KMS-11 (cell line): ENCODE measurements around the gene ZNF14.

Source experiments
- H2AFZ ChIP-seq: fragments of 200-600 bp; sonication (generic); 2 replicates; pipeline ENCODE4 v1.6.1; 2016; ENCODE audit warnings: antibody characterized with exemption, mixed run types, low read depth
- H3K27ac ChIP-seq: fragments of 200-600 bp; sonication (generic); 2 replicates; pipeline ENCODE4 v1.6.1; 2016; ENCODE audit warnings: mild to moderate bottlenecking, mixed run types
- H3K27me3 ChIP-seq: fragments of 200-600 bp; sonication (generic); 2 replicates; pipeline ENCODE4 v1.6.1; 2017; ENCODE audit warnings: mild to moderate bottlenecking, low read depth, mixed run types, moderate library complexity; ENCODE audit not compliant: insufficient read depth
- H3K36me3 ChIP-seq: fragments of 200-600 bp; sonication (generic); 2 replicates; pipeline ENCODE4 v1.6.1; 2017; ENCODE audit warnings: mild to moderate bottlenecking, mixed run types; ENCODE audit not compliant: insufficient read depth
- H3K4me1 ChIP-seq: fragments of 200-600 bp; sonication (generic); 2 replicates; pipeline ENCODE4 v1.6.1; 2016; ENCODE audit warnings: mild to moderate bottlenecking, low read depth, mixed run types; ENCODE audit not compliant: poor library complexity, severe bottlenecking
- H3K4me2 ChIP-seq: fragments of 200-600 bp; sonication (generic); 2 replicates; pipeline ENCODE4 v1.7.0; 2016; ENCODE audit warnings: mild to moderate bottlenecking, mixed run types
- H3K4me3 ChIP-seq: fragments of 200-600 bp; sonication (generic); IDR thresholded peaks from 2 replicates; pipeline ENCODE4 v1.6.1; 2017; ENCODE audit warnings: low read depth, low read length, mixed read lengths; ENCODE audit not compliant: insufficient read depth
- H3K79me2 ChIP-seq: fragments of 200-600 bp; sonication (generic); 2 replicates; pipeline ENCODE4 v1.6.1; 2016; ENCODE audit warnings: low read depth, mixed run types; ENCODE audit not compliant: insufficient read depth
- H3K9ac ChIP-seq: fragments of 200-600 bp; sonication (generic); 2 replicates; pipeline ENCODE4 v1.6.1; 2016; ENCODE audit warnings: mild to moderate bottlenecking, mixed run types
- H4K20me1 ChIP-seq: fragments of 200-600 bp; sonication (generic); 2 replicates; pipeline ENCODE4 v1.6.1; 2016; ENCODE audit warnings: mild to moderate bottlenecking, mixed run types; ENCODE audit not compliant: insufficient read depth
- CTCF ChIP-seq: fragments of 200-600 bp; sonication (generic); conservative IDR thresholded peaks from 2 replicates; pipeline ENCODE4 v1.6.1; 2017; ENCODE audit warnings: low read depth, mild to moderate bottlenecking, antibody characterized with exemption, low read length, moderate library complexity, mixed read lengths

Gene ZNF14

GRCh38 chr19:19749908-19750841, 17.3 kb upstream of the ZNF14 start:
- Histone ChIP-seq H3K27me3 (no peaks in the 10 kb centered on the region), H2AFZ (no peak overlapping the region), H3K27ac (no peak overlapping the region), H3K36me3 (no peaks in the 10 kb centered on the region), H3K4me1 (no peaks in the 10 kb centered on the region), H4K20me1 (no peaks in the 10 kb centered on the region), H3K4me3 (no peak overlapping the region), H3K4me2 (no peak overlapping the region), H3K9ac (no peak overlapping the region), H3K79me2 (no peaks in the 10 kb centered on the region)
- no peak for TF ChIP-seq CTCF

GRCh38 chr19:19749117-19749907, 16.4 kb upstream of the ZNF14 start:
- Histone ChIP-seq H3K9ac (no peak overlapping the region), H3K27ac (no peak overlapping the region), H3K79me2 (no peaks in the 10 kb centered on the region), H3K27me3 (no peaks in the 10 kb centered on the region), H4K20me1 (no peaks in the 10 kb centered on the region), H3K36me3 (no peaks in the 10 kb centered on the region), H3K4me2 (no peak overlapping the region), H3K4me3 (no peak overlapping the region), H3K4me1 (no peaks in the 10 kb centered on the region), H2AFZ (no peak overlapping the region)
- no peak for TF ChIP-seq CTCF

- Histone ChIP-seq H3K27me3 (no peaks in the 10 kb centered on the region), H3K4me2 (no peak overlapping the region), H3K36me3 (no peaks in the 10 kb centered on the region), H3K4me3 (no peak overlapping the region), H3K79me2 (no peaks in the 10 kb centered on the region), H3K4me1 (no peaks in the 10 kb centered on the region), H4K20me1 (no peaks in the 10 kb centered on the region), H3K27ac (no peak overlapping the region), H3K9ac (no peak overlapping the region), H2AFZ (no peak overlapping the region)
- TF ChIP-seq CTCF = no peak
These were observed 15.5 kb upstream of the ZNF14 start for GRCh38 chr19:19748249-19748938.

GRCh38 chr19:19747357-19748220, 14.7 kb upstream of the ZNF14 start:
- H3K27me3 ChIP-seq = no peaks in the 10 kb centered on the region
- no peak for TF ChIP-seq CTCF
- no peak overlapping the region for H3K9ac ChIP-seq
- H3K4me2 ChIP-seq = no peak overlapping the region
- H2AFZ ChIP-seq = no peak overlapping the region
- no peaks in the 10 kb centered on the region for H3K36me3 ChIP-seq
- H3K27ac ChIP-seq = no peak overlapping the region
- H4K20me1 ChIP-seq = no peaks in the 10 kb centered on the region
- H3K79me2 ChIP-seq = no peaks in the 10 kb centered on the region
- no peaks in the 10 kb centered on the region for H3K4me1 ChIP-seq
- no peak overlapping the region for H3K4me3 ChIP-seq
